C4-2B (cell line): ENCODE results near the gene U2SURP.

Source experiments
- H3K27ac ChIP-seq: fragments of 450-650 bp; 2 replicates; pipeline ENCODE4 v1.5.1; 2017
- ZFX ChIP-seq: fragments of 450-650 bp; IDR thresholded peaks from 2 replicates; pipeline ENCODE4 v1.6.1; 2017
- TF ChIP-seq, protein P1 (sequence below): fragments of 450-650 bp; conservative IDR thresholded peaks from 2 replicates; pipeline ENCODE4 v1.5.1; 2017; ENCODE audit warnings: mild to moderate bottlenecking

Gene U2SURP

DNA sequence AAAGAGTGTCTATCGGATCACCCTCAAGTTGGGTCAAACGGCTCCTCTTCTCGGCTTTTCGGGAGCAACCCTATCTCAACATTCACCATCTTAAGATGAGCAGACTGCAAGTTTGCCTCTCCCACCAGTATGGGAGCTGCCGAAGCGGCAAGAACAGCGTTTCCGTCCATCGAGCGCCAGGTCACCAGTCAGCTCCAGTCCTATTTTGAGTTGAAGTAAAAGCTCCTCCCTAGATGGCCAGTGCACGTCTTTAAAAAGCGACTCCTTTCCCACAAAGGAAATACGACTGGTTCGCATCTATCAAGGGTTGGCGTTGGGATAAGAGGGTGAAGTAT lies 369 bp upstream of the U2SURP start:
- peak overlapping the region; percentile 83 for H3K27ac ChIP-seq
- no peak for TF ChIP-seq ZFX

DNA sequence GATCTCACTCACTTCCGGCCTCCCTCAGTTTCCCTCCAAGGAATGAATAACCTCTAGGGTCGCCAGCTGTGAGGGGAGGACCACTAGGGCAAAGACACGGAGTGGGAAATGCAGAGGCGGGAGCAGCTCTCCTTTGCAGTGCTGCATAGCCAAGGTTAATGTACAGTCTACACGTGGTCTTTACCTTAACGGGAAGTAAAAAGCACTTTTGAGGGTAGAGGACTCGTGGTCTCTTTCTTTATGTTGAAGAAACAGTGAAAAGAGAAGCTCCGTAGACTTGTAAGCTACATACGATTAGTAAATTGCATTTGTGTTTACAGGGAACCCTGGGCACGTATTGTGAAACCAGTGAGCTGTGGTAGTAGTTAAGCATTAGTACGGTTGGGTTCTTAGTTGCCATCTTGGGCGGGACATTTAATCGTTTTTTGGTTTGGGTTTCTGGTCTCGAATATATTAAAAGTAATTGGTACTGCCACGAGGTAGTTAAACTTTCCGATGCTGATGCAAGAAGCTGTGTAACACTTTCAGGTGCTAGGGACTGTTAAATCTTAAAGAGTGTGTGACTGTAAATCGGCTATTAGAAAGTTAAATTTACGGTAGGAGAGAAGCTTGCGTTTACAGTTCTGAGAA lies 828 bp downstream of the U2SURP start:
- H3K27ac ChIP-seq, result peak overlapping the region; percentile 83

DNA sequence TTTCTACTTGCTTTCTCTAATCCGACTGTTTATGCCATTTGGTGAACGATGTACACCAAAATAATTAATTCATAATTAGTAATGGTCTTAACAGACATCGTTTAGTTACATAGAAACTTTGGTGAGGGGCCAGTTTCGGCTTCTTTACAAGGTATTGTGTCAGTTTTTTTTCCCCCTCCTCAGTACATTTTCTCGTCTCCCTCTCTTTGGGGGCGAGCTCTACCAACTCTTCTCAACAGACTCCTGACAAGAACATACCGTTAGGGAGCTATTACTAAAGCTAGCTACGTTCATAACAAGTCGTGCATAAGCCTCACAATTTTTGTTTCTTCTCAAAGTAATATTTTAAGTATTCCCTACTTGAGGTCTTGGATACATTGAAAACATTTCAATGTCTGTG lies 1.4 kb downstream of the U2SURP start:
- TF ChIP-seq, protein P1, sequence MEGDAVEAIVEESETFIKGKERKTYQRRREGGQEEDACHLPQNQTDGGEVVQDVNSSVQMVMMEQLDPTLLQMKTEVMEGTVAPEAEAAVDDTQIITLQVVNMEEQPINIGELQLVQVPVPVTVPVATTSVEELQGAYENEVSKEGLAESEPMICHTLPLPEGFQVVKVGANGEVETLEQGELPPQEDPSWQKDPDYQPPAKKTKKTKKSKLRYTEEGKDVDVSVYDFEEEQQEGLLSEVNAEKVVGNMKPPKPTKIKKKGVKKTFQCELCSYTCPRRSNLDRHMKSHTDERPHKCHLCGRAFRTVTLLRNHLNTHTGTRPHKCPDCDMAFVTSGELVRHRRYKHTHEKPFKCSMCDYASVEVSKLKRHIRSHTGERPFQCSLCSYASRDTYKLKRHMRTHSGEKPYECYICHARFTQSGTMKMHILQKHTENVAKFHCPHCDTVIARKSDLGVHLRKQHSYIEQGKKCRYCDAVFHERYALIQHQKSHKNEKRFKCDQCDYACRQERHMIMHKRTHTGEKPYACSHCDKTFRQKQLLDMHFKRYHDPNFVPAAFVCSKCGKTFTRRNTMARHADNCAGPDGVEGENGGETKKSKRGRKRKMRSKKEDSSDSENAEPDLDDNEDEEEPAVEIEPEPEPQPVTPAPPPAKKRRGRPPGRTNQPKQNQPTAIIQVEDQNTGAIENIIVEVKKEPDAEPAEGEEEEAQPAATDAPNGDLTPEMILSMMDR, result no peak
- TF ChIP-seq ZFX, result no peak
- H3K27ac ChIP-seq, result no peak overlapping the region

More for the DNA sequence above, 828 bp downstream of the U2SURP start:
- TF ChIP-seq, protein P1, result no peak
- TF ChIP-seq ZFX, result no peak

DNA sequence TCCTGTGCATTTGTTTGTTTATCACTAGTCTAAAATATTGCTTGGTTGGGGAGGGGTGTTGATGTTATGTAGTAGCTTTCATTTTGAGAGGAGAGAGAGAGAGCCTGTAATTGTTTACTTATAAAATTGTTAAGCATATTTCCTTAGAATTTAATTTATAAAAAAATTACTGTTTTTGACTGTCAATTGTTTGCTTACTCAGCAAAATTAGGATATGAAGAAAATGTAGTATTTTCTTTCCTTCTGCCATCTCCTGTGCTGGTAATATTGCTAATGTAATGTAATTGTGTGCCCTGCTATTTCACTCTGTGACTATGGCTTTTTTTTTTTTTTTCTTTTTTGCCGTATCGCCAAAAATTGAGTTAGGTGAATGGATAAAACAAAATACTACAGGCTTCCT lies 3.5 kb downstream of the U2SURP start:
- no peak overlapping the region for H3K27ac ChIP-seq
- TF ChIP-seq, protein P1, result no peak
- TF ChIP-seq ZFX, result no peak

DNA sequence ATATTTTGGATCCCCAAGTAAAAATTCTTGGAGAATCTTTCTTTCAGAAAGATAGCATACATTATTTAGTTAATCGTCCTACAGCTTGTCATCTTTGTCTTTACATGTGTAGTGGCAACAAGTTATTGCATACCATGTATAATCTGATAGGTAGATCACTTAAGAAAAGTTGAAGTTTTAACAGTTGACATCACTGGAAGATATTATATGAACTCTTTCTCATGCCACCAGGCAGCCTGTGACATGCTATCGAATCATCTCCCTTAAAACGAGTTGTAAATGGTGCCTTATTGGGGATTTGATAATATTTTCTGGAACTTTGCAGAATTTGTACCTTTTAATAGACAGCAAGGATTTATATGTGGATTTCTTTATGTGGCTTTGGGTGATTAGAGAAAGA lies 8.7 kb downstream of the U2SURP start:
- no peak for TF ChIP-seq ZFX
- TF ChIP-seq, protein P1, result no peak
- H3K27ac ChIP-seq, result no peak overlapping the region

DNA sequence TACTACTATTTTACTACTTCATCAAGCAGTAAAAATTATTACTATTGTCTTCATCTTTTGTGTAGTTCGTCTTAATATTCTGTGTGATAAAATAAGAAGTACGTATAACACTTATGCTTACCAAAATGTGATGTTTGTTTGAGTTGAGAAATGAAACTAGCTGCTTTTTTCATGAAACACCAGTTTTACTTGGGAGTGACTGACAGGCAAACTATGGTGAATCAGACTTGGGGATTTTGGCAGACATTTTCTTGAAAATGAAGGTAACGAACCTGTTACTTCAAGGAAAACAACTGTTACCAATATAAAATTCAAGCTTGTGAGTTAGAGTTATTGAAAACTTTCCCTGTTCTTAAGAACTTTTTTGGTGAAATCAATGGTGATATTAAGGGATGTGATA lies 10.3 kb downstream of the U2SURP start:
- H3K27ac ChIP-seq, result no peak overlapping the region
- no peak for TF ChIP-seq ZFX
- TF ChIP-seq, protein P1, result no peak

DNA sequence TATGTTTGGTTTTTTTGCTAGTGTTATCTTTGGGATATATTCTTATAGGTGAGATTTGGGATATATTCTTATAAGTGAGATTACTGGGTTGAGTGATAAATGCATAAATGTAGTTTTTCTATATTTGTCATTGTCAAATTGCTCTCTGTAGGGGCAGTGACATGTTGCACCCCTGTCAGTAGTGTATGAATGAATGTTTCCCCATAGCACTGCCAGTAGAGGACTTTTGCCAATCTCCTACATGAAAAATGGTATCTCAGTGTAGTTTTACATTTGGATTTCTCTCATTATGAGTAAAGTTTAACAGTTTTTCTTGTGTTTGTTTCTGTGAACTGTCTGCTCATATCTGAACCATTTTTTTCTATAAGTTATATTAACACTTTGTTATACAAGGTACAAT lies 13.6 kb downstream of the U2SURP start:
- TF ChIP-seq, protein P1, result no peak
- no peak for TF ChIP-seq ZFX
- H3K27ac ChIP-seq, result no peak overlapping the region

DNA sequence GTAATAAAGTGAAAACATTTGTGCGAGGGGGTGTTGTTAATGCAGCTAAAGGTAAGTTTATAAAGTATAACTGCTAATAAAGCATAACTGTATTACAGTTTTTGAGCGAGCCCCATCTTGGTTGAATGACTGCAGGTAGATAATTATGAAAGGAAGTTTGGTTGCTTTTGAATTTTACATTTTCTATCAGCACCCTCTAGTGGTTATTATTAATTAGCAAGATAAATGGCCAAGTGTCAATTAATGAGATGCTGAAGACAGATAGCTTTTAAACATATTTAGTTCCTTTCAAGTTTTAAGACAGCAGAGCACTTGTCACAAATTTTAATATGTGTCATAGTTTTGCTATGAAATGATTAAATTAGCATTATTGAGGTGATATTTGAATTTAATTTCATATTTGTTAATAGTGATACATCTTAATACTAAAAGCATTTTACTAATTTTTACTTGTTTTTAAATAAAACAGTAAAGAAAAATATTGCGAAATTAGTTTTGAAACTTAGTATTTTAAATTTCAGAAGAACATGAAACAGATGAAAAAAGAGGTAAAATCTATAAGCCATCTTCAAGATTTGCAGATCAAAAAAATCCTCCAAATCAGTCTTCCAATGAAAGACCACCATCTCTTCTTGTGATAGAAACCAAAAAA lies 15.1 kb downstream of the U2SURP start:
- H3K27ac ChIP-seq, result no peak overlapping the region
- TF ChIP-seq ZFX, result no peak
- TF ChIP-seq, protein P1, result peak; percentile 88
